Kidney epithelial cell (primary cell): ENCODE results near the gene C5orf34. TPM values are rescaled to one million over a fixed set of nuclear protein-coding genes. Genes with fewer than 3 reads are reported as not detected.
"Not testable (repeated sequence)": the region's sequence is repeated elsewhere in the genome, so short reads cannot be mapped to it uniquely, and the experiment has no call there.

ENCODE experiments used
- DNase-seq: peaks from one replicate; pipeline ENCODE4 v3.0.0-alpha.2; 2010; ENCODE audit warnings: low read depth
- H3K27me3 ChIP-seq: 2 replicates; pipeline ENCODE4 v1.6.0; 2011; ENCODE audit warnings: low read length; ENCODE audit not compliant: control insufficient read depth, insufficient read depth
- H3K36me3 ChIP-seq: 2 replicates; pipeline ENCODE4 v1.5.1; 2011; ENCODE audit warnings: low read length; ENCODE audit not compliant: control insufficient read depth, insufficient read depth
- H3K4me3 ChIP-seq: 2 replicates; pipeline ENCODE4 v1.5.1; 2011; ENCODE audit warnings: low read depth, mild to moderate bottlenecking, control low read depth, low read length
- total RNA-seq: library from RNA; depleted of rRNA; stranded (reverse); fragments of >200 nt; gene quantifications from 2 replicates; pipeline ENCODE4 v1.2.3, GENCODE V29; 2015
- TF ChIP-seq, protein P1 (sequence below): IDR thresholded peaks from 2 replicates; pipeline ENCODE4 v1.5.1; 2011; ENCODE audit warnings: mild to moderate bottlenecking, moderate library complexity, low read length, control low read depth, inconsistent platforms; ENCODE audit not compliant: insufficient read depth, poor library complexity, severe bottlenecking

Gene C5orf34
- total RNA-seq, 1 donor from 2014 or later, result 0.38 TPM

DNA sequence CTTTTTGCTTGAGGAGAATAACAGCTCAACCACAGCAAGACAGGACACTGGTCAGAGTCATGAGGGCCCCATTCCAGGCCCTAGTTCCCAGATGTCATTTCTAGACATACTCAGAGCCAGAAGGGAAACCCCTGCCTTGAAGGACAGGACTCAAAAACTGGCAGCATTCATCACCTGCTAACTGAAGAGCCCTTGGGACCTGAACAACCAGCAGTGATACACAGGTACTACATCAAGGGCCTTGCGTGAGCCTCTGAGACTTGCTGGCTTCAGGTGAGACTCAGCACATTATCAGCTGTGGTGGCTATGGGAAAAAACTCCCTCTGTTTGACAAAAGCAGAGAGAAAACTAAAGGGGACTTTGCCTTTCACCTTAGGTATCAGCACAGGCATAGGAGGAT is 53.9 kb downstream of the C5orf34 start:
- H3K4me3 ChIP-seq, result no peak overlapping the region
- H3K27me3 ChIP-seq, result no peaks in the 10 kb centered on the region
- H3K36me3 ChIP-seq, result no peaks in the 10 kb centered on the region
- no peak for DNase-seq
- TF ChIP-seq, protein P1, sequence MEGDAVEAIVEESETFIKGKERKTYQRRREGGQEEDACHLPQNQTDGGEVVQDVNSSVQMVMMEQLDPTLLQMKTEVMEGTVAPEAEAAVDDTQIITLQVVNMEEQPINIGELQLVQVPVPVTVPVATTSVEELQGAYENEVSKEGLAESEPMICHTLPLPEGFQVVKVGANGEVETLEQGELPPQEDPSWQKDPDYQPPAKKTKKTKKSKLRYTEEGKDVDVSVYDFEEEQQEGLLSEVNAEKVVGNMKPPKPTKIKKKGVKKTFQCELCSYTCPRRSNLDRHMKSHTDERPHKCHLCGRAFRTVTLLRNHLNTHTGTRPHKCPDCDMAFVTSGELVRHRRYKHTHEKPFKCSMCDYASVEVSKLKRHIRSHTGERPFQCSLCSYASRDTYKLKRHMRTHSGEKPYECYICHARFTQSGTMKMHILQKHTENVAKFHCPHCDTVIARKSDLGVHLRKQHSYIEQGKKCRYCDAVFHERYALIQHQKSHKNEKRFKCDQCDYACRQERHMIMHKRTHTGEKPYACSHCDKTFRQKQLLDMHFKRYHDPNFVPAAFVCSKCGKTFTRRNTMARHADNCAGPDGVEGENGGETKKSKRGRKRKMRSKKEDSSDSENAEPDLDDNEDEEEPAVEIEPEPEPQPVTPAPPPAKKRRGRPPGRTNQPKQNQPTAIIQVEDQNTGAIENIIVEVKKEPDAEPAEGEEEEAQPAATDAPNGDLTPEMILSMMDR, result no peak

DNA sequence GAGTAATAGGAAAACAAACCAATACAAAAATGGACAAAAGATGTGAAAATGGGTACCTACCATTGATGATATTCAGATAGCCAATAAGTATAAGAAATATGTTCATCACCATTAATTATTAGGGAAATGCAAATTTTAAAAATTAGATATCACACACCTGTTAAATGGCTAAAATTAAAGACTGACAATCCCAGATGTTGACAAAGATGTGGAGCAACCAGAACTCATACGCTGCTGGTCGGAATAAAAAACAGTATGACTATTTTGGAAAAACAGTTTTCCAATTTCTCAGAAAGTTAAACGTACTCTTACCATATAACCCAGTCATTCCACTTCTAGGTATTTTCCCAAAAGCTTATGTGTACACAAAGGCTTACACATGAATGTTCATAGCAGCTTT is 58.4 kb downstream of the C5orf34 start:
- no peaks in the 10 kb centered on the region for H3K27me3 ChIP-seq
- DNase-seq, result no peak
- no peak overlapping the region for H3K4me3 ChIP-seq
- TF ChIP-seq, protein P1, result no peak
- no peaks in the 10 kb centered on the region for H3K36me3 ChIP-seq

DNA sequence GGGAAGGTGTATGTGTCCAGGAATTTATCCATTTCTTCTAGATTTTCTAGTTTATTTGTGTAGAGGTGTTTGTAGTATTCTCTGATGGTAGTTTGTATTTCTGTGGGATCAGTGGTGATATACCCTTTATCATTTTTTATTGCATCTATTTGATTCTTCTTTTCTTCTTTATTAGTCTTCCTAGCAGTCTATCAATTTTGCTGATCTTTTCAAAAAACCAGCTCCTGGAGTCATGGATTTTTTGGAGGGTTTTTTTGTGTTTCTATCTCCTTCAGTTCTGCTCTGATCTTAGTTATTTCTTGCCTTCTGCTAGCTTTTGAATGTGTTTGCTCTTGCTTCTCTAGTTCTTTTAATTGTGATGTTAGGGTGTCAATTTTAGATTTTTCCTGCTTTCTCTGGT is 73.4 kb downstream of the C5orf34 start:
- H3K36me3 ChIP-seq, H3K4me3 ChIP-seq, H3K27me3 ChIP-seq, DNase-seq: not testable (repeated sequence)

DNA sequence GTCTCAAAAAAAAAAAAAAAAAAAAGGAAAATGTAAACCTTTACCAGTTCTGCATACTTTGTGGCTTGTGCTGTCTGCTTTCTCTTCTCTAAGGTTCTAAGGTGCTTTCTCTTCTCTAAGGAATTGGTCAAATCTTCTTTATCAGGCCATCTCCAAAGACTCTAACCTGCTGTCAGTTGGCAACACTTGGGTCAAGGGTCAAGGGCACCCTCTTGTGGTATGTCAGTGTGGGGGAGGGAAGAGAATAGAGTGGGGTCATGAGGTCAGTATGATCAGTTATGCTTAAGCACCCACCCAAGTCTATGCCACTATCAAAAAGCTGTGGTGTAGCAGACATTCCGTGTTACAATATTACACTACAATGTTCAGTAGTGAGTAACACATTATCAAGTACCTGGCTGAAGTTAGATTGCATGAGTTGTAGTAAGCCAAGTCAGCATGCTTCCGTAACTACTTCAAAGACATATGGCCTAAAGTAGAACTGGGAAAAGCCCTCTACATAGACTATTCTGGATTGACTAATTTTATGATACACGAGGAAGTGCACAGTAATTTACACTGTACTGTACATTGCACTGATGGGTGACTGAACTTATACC is 77.8 kb downstream of the C5orf34 start:
- H3K4me3 ChIP-seq, result no peak overlapping the region
- H3K27me3 ChIP-seq, result no peaks in the 10 kb centered on the region
- no peaks in the 10 kb centered on the region for H3K36me3 ChIP-seq
- DNase-seq, result no peak
- TF ChIP-seq, protein P1, result no peak

Other genes with a start within 250 kb of the C5orf34 start
- gene HMGCS1, start 201.7 kb downstream of the C5orf34 start, total RNA-seq, result 64.3 and 72.8 TPM in 2 replicates
- gene CCL28, start 102.8 kb downstream of the C5orf34 start, total RNA-seq, result 4.7 and 7.5 TPM in 2 replicates
- gene TMEM267, start 31.3 kb downstream of the C5orf34 start, total RNA-seq, result 17.9 and 25.4 TPM in 2 replicates
- gene PAIP1, start 41.9 kb upstream of the C5orf34 start, total RNA-seq, result 151 and 179 TPM in 2 replicates
- 33.3 and 41.4 TPM in 2 replicates for gene NNT, start 88.0 kb upstream of the C5orf34 start, total RNA-seq